Activated CD8-positive, alpha-beta memory T cell treated with anti-CD3 and anti-CD28 coated beads, Interleukin-2, amount 50 U/mL, for 48 hours (primary cell): Measurements from ENCODE around the gene OTOG.
A peak's percentile ranks its signal among the peaks of the same experiment; 100 is the strongest.

Experiments used
- DNase-seq: peaks from one replicate; pipeline ENCODE4 v3.0.0-alpha.2; 2020

The OTOG gene

DNA sequence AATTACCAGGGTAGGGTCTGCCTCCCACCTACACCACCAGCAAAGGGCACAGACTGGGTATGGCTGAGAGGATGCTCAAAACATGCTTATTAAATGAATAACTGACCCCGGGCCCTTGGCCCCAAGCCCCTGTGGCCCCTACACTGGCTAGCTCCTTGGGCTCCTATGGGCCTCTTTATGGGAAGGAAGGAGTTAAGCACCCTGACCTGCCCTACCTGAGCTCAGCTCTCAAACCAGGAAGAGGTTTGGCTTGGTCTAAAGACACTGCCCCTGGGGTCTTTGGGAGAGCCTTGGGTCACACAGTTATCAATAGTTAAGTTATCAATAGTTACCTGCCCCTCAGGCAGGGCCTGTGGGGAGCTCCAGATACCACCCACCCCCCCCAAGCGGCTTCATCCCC, 4.0 kb upstream of the OTOG start:
- no peak for DNase-seq

DNA sequence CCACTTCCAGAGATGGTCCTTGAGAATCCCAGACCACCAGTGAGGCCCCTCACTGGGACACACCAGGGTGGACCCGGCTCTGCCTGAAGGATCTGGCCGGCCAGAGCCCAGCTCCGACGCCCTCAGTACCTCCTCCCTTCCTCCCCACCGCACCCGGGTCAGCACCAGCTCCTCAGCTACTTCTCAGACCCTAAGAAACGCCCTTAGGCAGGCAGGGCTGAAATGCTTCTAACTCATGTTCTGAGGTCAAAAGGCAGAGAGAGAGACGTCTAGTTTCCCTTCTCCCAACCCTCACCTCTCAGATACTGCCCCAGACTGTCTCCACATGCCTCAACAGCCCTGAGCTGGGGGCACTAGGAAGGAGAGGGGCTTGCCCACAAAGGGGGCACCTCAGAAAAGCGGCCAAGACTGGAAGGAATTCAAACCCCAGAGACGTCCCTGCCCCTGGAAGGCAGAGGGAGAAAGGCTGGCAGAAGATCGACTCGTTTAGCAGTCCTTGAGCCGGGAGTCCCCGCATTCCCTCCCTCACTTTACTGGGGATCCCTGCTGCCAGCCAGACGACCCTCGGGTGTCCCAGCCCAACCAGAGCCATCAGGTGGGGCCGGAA, 3.4 kb upstream of the OTOG start:
- DNase-seq = no peak

GRCh38 chr11:17544181-17544622, 2.9 kb upstream of the OTOG start, which contains the start of gene USH1C:
TSS of gene USH1C (minus strand) at chr11:17544416. CDS start at chr11:17544307, 109 bp downstream.
- DNase-seq = peak; percentile 73

GRCh38 chr11:17546240-17546639, 819 bp upstream of the OTOG start:
- no peak for DNase-seq

GRCh38 chr11:17547932-17548331, 873 bp downstream of the OTOG start:
- no peak for DNase-seq

- no peak for DNase-seq
These were observed 1.4 kb downstream of the OTOG start for GRCh38 chr11:17548444-17548843.

DNA sequence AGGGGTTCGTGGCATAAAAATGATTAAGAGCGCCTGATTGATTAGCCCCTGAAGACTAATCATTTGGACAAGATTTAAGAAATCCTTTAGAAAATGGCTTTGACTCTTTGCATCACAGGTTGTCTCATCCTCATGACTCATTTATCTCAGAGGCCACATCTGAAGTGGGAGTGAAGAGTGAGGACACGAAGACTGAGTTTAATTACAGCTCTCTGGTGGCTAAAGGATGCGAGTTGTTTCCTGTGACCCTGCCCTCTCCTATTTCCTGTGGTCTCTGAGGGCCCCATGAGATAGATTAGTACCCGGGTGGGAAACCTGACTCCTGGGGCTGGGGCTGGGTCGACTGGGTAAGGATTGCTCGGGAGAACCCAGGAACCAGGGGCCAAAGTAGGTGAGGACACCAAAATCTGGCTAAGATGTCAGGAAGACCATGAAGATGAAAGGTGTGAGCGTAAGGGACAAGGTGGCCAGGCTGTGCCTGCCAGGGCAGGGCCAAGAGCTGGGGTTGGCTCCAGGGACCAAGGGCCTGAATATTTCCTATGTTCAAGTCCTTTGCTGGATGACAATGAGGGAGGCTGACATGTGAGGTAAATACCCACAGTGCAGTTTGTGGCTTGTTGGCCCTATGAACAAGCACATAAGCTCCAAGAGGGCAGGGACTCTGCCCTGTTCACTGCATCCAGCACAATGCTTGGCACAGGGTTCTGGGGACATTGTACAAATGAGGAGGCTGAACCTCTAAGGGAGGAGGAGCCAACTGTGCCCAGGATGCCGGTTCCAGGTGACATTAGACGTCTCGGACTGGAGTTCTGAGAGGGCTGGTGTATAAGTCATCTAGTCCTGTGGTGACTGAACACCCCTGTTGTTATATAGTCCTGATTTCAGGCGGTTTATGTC, 3.6 kb downstream of the OTOG start:
- DNase-seq = no peak

- DNase-seq = no peak
These were observed 4.4 kb downstream of the OTOG start for GRCh38 chr11:17551347-17552040.

DNA sequence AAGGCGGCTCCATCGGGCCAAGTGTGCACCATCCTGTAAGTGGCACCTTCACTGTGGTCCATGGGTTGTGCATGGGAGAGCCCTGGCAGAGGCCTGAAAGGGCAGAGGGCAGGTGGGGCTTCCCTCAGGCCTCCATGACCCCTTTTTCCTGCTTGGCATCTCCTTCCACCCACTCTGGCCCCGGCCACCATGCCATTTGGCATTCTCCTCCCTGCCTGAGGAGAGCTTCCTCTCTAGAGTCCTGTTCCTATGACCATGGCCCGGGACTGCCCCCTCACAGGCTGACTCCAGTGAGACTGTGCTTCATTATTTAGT, 4.9 kb downstream of the OTOG start:
- DNase-seq = no peak

GRCh38 chr11:17552392-17553248, 5.6 kb downstream of the OTOG start:
- no peak for DNase-seq

GRCh38 chr11:17553249-17553546, 6.1 kb downstream of the OTOG start:
- DNase-seq = no peak

DNA sequence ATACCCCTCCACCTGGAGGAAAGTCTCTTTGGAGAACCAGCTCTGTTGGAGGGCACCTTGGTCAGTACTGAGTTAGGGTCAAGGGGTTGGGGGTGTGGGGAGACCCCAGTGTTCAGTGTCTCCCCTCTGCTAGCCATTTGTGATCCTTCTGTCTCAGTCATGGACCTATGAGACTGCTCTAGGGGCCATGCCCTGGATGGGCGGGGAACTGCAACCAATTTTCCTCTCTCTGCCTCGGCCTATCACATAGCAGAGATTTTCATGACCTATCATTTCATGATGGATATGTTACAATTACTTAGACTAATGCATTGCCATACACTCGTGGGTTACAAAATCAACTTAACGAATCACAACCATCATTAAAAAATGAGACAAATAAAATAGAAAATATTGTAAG, 7.4 kb downstream of the OTOG start:
- no peak for DNase-seq

- no peak for DNase-seq
These were observed 9.9 kb downstream of the OTOG start for GRCh38 chr11:17556999-17557398.

DNA sequence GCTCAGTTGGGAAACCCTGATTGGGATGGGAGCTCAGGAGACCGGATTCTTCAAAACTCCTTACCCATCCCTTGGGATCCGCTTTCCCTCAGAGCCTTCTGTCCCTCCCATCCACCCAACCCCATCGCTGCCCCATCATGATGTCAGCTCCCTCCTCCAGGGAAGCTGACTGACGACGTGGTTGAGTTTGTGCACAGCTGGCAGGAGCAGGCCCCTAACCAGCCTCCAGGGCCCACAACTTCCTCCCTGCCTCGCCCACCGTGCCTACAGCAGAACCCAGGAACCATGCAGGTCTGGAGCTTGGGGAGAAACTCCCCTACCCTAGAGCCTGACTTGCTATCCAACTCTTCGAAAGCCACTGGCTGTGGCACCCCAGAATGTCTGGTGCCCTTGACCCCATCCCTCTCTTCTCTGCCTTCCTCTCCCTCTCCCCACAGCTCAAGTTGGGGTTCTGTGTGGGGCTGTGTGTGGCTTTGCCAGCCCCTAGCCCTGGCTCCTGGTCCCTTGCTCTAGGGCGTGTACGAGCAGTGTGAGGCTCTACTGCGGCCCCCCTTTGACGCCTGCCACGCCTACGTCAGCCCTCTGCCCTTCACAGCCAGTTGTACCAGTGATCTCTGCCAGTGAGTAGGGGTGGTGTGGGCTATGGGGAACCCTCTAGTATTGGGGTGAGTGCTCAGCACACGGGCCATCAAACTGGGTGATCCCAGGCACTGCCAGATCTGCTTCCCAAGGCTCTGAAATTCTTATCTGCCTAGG, 11.1 kb downstream of the OTOG start:
- no peak for DNase-seq

GRCh38 chr11:17558916-17559315, 11.9 kb downstream of the OTOG start:
- DNase-seq = no peak

DNA sequence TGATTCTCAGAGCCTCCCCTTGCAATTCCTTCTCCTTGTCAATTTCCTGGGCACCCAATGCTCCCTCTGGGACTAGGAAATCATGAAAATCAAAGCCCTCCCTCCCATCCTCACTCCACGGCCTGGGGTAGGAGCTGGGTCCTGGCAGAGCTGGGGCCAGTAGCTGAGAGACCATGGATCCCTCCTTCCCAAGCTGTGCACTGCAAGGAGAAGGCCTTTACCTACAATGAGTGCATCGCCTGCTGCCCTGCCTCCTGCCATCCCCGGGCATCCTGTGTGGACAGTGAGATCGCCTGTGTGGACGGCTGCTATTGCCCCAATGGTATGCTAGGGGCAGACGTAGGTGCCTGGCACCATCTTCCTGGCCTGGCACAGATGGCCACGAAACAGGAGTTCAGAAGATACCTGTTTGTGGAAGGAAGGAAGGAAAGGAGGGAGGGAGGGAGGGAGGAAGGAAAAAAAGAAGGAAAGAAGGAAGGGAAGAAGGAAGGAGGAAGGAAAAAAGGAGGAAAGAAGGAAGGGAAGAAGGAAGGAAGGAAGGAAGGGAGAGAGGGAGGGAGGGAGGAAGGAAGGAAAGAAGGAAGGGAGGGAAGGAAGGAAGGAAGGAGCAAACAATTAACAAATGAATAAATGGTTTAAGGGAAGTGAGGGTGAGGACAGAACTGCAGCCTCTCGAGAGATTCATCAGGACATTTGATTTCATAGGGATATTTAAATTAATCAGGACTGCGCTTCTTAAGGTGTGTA, 12.5 kb downstream of the OTOG start:
- no peak for DNase-seq

GRCh38 chr11:17560281-17561110, 13.4 kb downstream of the OTOG start:
- DNase-seq = no peak

GRCh38 chr11:17561111-17561415, 14.0 kb downstream of the OTOG start:
- no peak for DNase-seq

DNA sequence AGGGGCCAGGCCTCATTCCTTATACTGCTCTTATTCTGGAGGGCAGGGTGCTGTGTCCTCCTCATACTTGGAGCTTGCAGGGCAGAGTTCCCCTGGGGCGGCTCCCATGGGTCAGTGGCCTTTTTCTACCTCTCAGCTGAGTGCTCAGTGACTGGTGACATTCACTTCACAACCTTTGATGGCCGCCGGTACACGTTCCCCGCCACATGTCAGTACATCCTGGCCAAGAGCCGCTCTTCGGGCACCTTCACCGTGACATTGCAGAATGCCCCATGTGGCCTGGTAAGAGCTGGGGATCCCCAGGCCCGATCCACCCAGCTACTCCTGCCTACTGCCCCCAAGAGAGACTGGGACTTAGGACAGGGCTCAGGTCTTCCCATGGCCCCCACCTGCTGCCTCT, 14.5 kb downstream of the OTOG start:
- DNase-seq = no peak

GRCh38 chr11:17563231-17563646, 16.2 kb downstream of the OTOG start:
- peak; percentile 42 for DNase-seq
